ENCODE results near the gene PTPRF.

The PTPRF gene

GRCh38 chr1:43602990-43603389 is 72.3 kb downstream of the PTPRF start:
- H3K36me3 ChIP-seq (ENCODE audit: insufficient read depth, low read length): no peaks in the 10 kb centered on the region

GRCh38 chr1:43604192-43604591 is 73.5 kb downstream of the PTPRF start:
- no peak overlapping the region for H3K4me3 ChIP-seq (ENCODE audit: low read length)
- H3K36me3 ChIP-seq (ENCODE audit: insufficient read depth, low read length): no peaks in the 10 kb centered on the region
- no peaks in the 10 kb centered on the region for H3K9me3 ChIP-seq (replicated peaks; ENCODE audit: low read length)
- no peak overlapping the region for H3K4me2 ChIP-seq (ENCODE audit: low read length)
- no peaks in the 10 kb centered on the region for H3K4me1 ChIP-seq (ENCODE audit: control insufficient read depth, insufficient read depth, low read length)
- H3K9ac ChIP-seq (ENCODE audit: low read depth, low read length): no peak overlapping the region
- H3K27me3 ChIP-seq (ENCODE audit: control insufficient read depth, insufficient read depth, low read length): no peaks in the 10 kb centered on the region

More at GRCh38 chr1:43602990-43603389, 72.3 kb downstream of the PTPRF start:
- Histone ChIP-seq H3K27me3 (ENCODE audit: control insufficient read depth, insufficient read depth, low read length) (no peaks in the 10 kb centered on the region), H3K9ac (ENCODE audit: low read depth, low read length) (no peak overlapping the region), H3K4me3 (ENCODE audit: low read length) (no peak overlapping the region), H3K9me3 (replicated peaks; ENCODE audit: low read length) (no peaks in the 10 kb centered on the region), H3K4me2 (ENCODE audit: low read length) (no peak overlapping the region), H3K4me1 (ENCODE audit: control insufficient read depth, insufficient read depth, low read length) (no peaks in the 10 kb centered on the region)

GRCh38 chr1:43605157-43605556 is 74.5 kb downstream of the PTPRF start:
- Histone ChIP-seq H3K4me1 (ENCODE audit: control insufficient read depth, insufficient read depth, low read length) (no peaks in the 10 kb centered on the region), H3K4me3 (ENCODE audit: low read length) (no peak overlapping the region), H3K36me3 (ENCODE audit: insufficient read depth, low read length) (no peaks in the 10 kb centered on the region), H3K27me3 (ENCODE audit: control insufficient read depth, insufficient read depth, low read length) (no peaks in the 10 kb centered on the region), H3K4me2 (ENCODE audit: low read length) (no peak overlapping the region), H3K9ac (ENCODE audit: low read depth, low read length) (no peak overlapping the region), H3K9me3 (replicated peaks; ENCODE audit: low read length) (no peaks in the 10 kb centered on the region)

GRCh38 chr1:43605766-43606165 is 75.1 kb downstream of the PTPRF start:
- Histone ChIP-seq H3K9me3 (replicated peaks; ENCODE audit: low read length) (no peaks in the 10 kb centered on the region), H3K4me1 (ENCODE audit: control insufficient read depth, insufficient read depth, low read length) (no peaks in the 10 kb centered on the region), H3K9ac (ENCODE audit: low read depth, low read length) (no peak overlapping the region), H3K4me3 (ENCODE audit: low read length) (no peak overlapping the region), H3K36me3 (ENCODE audit: insufficient read depth, low read length) (no peaks in the 10 kb centered on the region), H3K4me2 (ENCODE audit: low read length) (no peak overlapping the region), H3K27me3 (ENCODE audit: control insufficient read depth, insufficient read depth, low read length) (no peaks in the 10 kb centered on the region)

GRCh38 chr1:43606624-43607023 is 75.9 kb downstream of the PTPRF start:
- Histone ChIP-seq H3K27me3 (ENCODE audit: control insufficient read depth, insufficient read depth, low read length) (no peaks in the 10 kb centered on the region), H3K4me3 (ENCODE audit: low read length) (no peak overlapping the region), H3K4me2 (ENCODE audit: low read length) (no peak overlapping the region), H3K36me3 (ENCODE audit: insufficient read depth, low read length) (no peaks in the 10 kb centered on the region), H3K9me3 (replicated peaks; ENCODE audit: low read length) (no peaks in the 10 kb centered on the region), H3K4me1 (ENCODE audit: control insufficient read depth, insufficient read depth, low read length) (no peaks in the 10 kb centered on the region), H3K9ac (ENCODE audit: low read depth, low read length) (no peak overlapping the region)

- H3K4me1 ChIP-seq (ENCODE audit: control insufficient read depth, insufficient read depth, low read length): no peaks in the 10 kb centered on the region
- no peaks in the 10 kb centered on the region for H3K36me3 ChIP-seq (ENCODE audit: insufficient read depth, low read length)
- H3K9ac ChIP-seq (ENCODE audit: low read depth, low read length): no peak overlapping the region
- no peaks in the 10 kb centered on the region for H3K27me3 ChIP-seq (ENCODE audit: control insufficient read depth, insufficient read depth, low read length)
- no peak overlapping the region for H3K4me3 ChIP-seq (ENCODE audit: low read length)
- H3K9me3 ChIP-seq (replicated peaks; ENCODE audit: low read length): no peaks in the 10 kb centered on the region
- no peak overlapping the region for H3K4me2 ChIP-seq (ENCODE audit: low read length)
These were observed 78.1 kb downstream of the PTPRF start for GRCh38 chr1:43608827-43609226.

- Histone ChIP-seq H3K4me3 (ENCODE audit: low read length) (no peak overlapping the region), H3K27me3 (ENCODE audit: control insufficient read depth, insufficient read depth, low read length) (no peaks in the 10 kb centered on the region), H3K9ac (ENCODE audit: low read depth, low read length) (no peak overlapping the region), H3K36me3 (ENCODE audit: insufficient read depth, low read length) (no peaks in the 10 kb centered on the region), H3K9me3 (replicated peaks; ENCODE audit: low read length) (no peaks in the 10 kb centered on the region), H3K4me1 (ENCODE audit: control insufficient read depth, insufficient read depth, low read length) (no peaks in the 10 kb centered on the region), H3K4me2 (ENCODE audit: low read length) (no peak overlapping the region)
These were observed 79.7 kb downstream of the PTPRF start for GRCh38 chr1:43610339-43610738.

GRCh38 chr1:43611950-43612349 is 81.3 kb downstream of the PTPRF start:
- H3K4me3 ChIP-seq (ENCODE audit: low read length): no peak overlapping the region
- H3K4me2 ChIP-seq (ENCODE audit: low read length): no peak overlapping the region
- no peak overlapping the region for H3K9ac ChIP-seq (ENCODE audit: low read depth, low read length)
- no peaks in the 10 kb centered on the region for H3K27me3 ChIP-seq (ENCODE audit: control insufficient read depth, insufficient read depth, low read length)
- H3K4me1 ChIP-seq (ENCODE audit: control insufficient read depth, insufficient read depth, low read length): no peaks in the 10 kb centered on the region
- H3K36me3 ChIP-seq (ENCODE audit: insufficient read depth, low read length): no peaks in the 10 kb centered on the region
- H3K9me3 ChIP-seq (replicated peaks; ENCODE audit: low read length): no peaks in the 10 kb centered on the region

GRCh38 chr1:43612406-43612805 is 81.7 kb downstream of the PTPRF start:
- Histone ChIP-seq H3K27me3 (ENCODE audit: control insufficient read depth, insufficient read depth, low read length) (no peaks in the 10 kb centered on the region), H3K36me3 (ENCODE audit: insufficient read depth, low read length) (no peaks in the 10 kb centered on the region), H3K4me2 (ENCODE audit: low read length) (no peak overlapping the region), H3K9me3 (replicated peaks; ENCODE audit: low read length) (no peaks in the 10 kb centered on the region), H3K9ac (ENCODE audit: low read depth, low read length) (no peak overlapping the region), H3K4me1 (ENCODE audit: control insufficient read depth, insufficient read depth, low read length) (no peaks in the 10 kb centered on the region), H3K4me3 (ENCODE audit: low read length) (no peak overlapping the region)

GRCh38 chr1:43613075-43613942 is 82.6 kb downstream of the PTPRF start:
- Histone ChIP-seq H3K27me3 (ENCODE audit: control insufficient read depth, insufficient read depth, low read length) (no peaks in the 10 kb centered on the region), H3K4me3 (ENCODE audit: low read length) (no peak overlapping the region), H3K9ac (ENCODE audit: low read depth, low read length) (no peak overlapping the region), H3K4me2 (ENCODE audit: low read length) (no peak overlapping the region), H3K4me1 (ENCODE audit: control insufficient read depth, insufficient read depth, low read length) (no peaks in the 10 kb centered on the region), H3K36me3 (ENCODE audit: insufficient read depth, low read length) (no peaks in the 10 kb centered on the region), H3K9me3 (replicated peaks; ENCODE audit: low read length) (no peaks in the 10 kb centered on the region)

- no peaks in the 10 kb centered on the region for H3K36me3 ChIP-seq (ENCODE audit: insufficient read depth, low read length)
- no peaks in the 10 kb centered on the region for H3K4me1 ChIP-seq (ENCODE audit: control insufficient read depth, insufficient read depth, low read length)
- H3K4me2 ChIP-seq (ENCODE audit: low read length): no peak overlapping the region
- H3K9ac ChIP-seq (ENCODE audit: low read depth, low read length): no peak overlapping the region
- H3K9me3 ChIP-seq (replicated peaks; ENCODE audit: low read length): no peaks in the 10 kb centered on the region
- H3K27me3 ChIP-seq (ENCODE audit: control insufficient read depth, insufficient read depth, low read length): no peaks in the 10 kb centered on the region
- H3K4me3 ChIP-seq (ENCODE audit: low read length): no peak overlapping the region
These were observed 83.5 kb downstream of the PTPRF start for GRCh38 chr1:43614211-43614610.

- no peak overlapping the region for H3K4me3 ChIP-seq (ENCODE audit: low read length)
- H3K36me3 ChIP-seq (ENCODE audit: insufficient read depth, low read length): no peaks in the 10 kb centered on the region
- H3K4me2 ChIP-seq (ENCODE audit: low read length): no peak overlapping the region
- no peaks in the 10 kb centered on the region for H3K4me1 ChIP-seq (ENCODE audit: control insufficient read depth, insufficient read depth, low read length)
- no peaks in the 10 kb centered on the region for H3K27me3 ChIP-seq (ENCODE audit: control insufficient read depth, insufficient read depth, low read length)
- H3K9ac ChIP-seq (ENCODE audit: low read depth, low read length): no peak overlapping the region
- H3K9me3 ChIP-seq (replicated peaks; ENCODE audit: low read length): no peaks in the 10 kb centered on the region
These were observed 84.2 kb downstream of the PTPRF start for GRCh38 chr1:43614891-43615290.

Measured in skeletal muscle satellite cell (primary cell).